ENCODE data around the gene CCSER2. TPM values are rescaled to one million over a fixed set of nuclear protein-coding genes. Genes with fewer than 3 reads are reported as not detected.

CCSER2 gene
- total and polyA plus RNA-seq, 2 donors (not counting 1 experiment from before 2014, with no cell fraction given): 6.0 to 45.9 TPM

DNA sequence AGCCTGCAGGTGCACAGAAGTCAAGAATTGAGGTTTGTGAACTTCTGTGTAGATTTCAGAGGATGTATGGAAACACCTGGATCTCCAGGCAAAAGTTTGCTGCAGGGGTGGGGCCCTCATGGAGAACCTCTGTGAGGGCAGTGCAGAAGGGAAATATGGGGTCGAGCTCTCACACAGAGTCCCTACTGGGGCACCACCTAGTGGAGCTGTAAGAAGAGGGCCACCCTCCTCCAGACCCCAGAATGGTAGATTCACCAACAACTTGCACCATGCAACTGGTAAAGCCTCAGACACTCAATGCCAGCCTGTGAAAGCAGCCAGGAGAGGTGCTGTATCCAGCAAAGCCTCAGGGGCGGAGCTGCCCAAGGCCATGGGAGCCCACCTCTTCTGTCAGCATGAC lies 205.8 kb downstream of the CCSER2 start:
- intact Hi-C loops (cut with micrococcal nuclease): no loop called here
- H3K4me3 ChIP-seq (ENCODE audit: control extremely low read depth in 1 of 5, extremely low read depth in 1 of 5, insufficient read depth in 1 of 5, low read depth in 2 of 5, low read length in 4 of 5): no peak overlapping the region
- H3K27ac ChIP-seq (ENCODE audit: low read length in 2 of 2): no peak overlapping the region
- H3K9ac ChIP-seq (ENCODE audit: low read length): no peak overlapping the region
- Mint-ChIP-seq H3K27me3 (peaks cover 22% of the 10 kb centered on the region), H3K4me3 (no peak overlapping the region), H3K4me1 (peaks cover 2% of the 10 kb centered on the region), H3K27ac (no peak overlapping the region), H3K9me3 (ENCODE audit: insufficient read depth) (no peaks in the 10 kb centered on the region)
- ChIA-PET POLR2A (no interaction called here), CTCF (interaction anchor here (10.2 kb wide), 1 partner anchor 269 kb away, joined by 267 read pairs; no protein-coding TSS in a partner anchor)
- no peak overlapping the region for H3K4me2 ChIP-seq (replicated peaks; ENCODE audit: low read depth, low read length, poor library complexity, severe bottlenecking)
- DNase-seq (no peak), ATAC-seq (ENCODE audit: low read depth) (no peak)
- no peak overlapping the region for H2AFZ ChIP-seq (ENCODE audit: insufficient read depth, low read depth, low read length, poor library complexity, severe bottlenecking)
- H4K20me1 ChIP-seq (ENCODE audit: control insufficient read depth, insufficient read depth, low read length, poor library complexity, severe bottlenecking): no peaks in the 10 kb centered on the region
- 58% methylated on average over 2 of the region's 2 CpGs for WGBS (ENCODE audit: insufficient coverage)
- TF ChIP-seq, protein P1, sequence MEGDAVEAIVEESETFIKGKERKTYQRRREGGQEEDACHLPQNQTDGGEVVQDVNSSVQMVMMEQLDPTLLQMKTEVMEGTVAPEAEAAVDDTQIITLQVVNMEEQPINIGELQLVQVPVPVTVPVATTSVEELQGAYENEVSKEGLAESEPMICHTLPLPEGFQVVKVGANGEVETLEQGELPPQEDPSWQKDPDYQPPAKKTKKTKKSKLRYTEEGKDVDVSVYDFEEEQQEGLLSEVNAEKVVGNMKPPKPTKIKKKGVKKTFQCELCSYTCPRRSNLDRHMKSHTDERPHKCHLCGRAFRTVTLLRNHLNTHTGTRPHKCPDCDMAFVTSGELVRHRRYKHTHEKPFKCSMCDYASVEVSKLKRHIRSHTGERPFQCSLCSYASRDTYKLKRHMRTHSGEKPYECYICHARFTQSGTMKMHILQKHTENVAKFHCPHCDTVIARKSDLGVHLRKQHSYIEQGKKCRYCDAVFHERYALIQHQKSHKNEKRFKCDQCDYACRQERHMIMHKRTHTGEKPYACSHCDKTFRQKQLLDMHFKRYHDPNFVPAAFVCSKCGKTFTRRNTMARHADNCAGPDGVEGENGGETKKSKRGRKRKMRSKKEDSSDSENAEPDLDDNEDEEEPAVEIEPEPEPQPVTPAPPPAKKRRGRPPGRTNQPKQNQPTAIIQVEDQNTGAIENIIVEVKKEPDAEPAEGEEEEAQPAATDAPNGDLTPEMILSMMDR (IDR thresholded peaks at IDR 0.05): no peak
- no peak for TF ChIP-seq EZH2 (IDR thresholded peaks at IDR 0.05; ENCODE audit: borderline replicate concordance, insufficient read depth, low read depth, low read length, poor library complexity, severe bottlenecking)
- H3K79me2 ChIP-seq (ENCODE audit: control insufficient read depth, insufficient read depth, low read length): no peaks in the 10 kb centered on the region
- H3K36me3 ChIP-seq (replicated peaks in 1 of 2; ENCODE audit: control extremely low read depth in 1 of 2, control insufficient read depth in 1 of 2, extremely low read depth in 1 of 2, insufficient read depth in 2 of 2, low read length in 1 of 2): no peaks in the 10 kb centered on the region
- H3K4me1 ChIP-seq (ENCODE audit: control insufficient read depth in 2 of 2, insufficient read depth in 2 of 2, low read length in 2 of 2): no peaks in the 10 kb centered on the region
- H3K9me3 ChIP-seq (ENCODE audit: control extremely low read depth in 1 of 3, control insufficient read depth in 2 of 3, insufficient read depth in 1 of 3, low read length in 2 of 3): no peaks in the 10 kb centered on the region
- H3K27me3 ChIP-seq (replicated peaks in 1 of 4; ENCODE audit: control extremely low read depth in 1 of 4, control insufficient read depth in 3 of 4, insufficient read depth in 4 of 4, low read length in 3 of 4): no peaks in the 10 kb centered on the region

DNA sequence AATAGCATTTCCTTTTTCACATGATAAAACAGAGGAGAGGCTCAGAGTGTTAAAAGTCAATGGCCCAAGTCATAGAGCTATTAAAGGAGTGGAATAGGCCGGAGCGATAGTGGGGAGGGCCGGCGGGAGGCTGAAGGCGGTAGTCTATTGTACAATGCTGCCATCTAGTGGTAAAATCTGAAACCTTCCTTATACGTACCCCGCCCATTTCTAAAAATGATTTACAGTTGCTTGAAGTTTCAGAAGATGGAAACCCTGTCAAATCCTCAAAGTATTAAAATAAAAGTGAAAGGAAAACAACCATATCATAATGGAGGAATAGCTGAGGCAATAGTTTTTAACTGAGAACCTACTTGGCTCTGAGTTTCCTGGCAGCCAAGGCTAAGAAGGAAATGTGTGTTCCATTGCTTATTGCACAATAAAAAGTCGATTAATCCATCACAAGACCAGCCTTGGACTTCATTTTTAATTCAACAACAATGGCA lies 209.1 kb downstream of the CCSER2 start:
- Histone ChIP-seq H3K9me3 (ENCODE audit: control extremely low read depth in 1 of 3, control insufficient read depth in 2 of 3, insufficient read depth in 1 of 3, low read length in 2 of 3) (no peaks in the 10 kb centered on the region), H4K20me1 (ENCODE audit: control insufficient read depth, insufficient read depth, low read length, poor library complexity, severe bottlenecking) (no peaks in the 10 kb centered on the region), H3K4me2 (replicated peaks; ENCODE audit: low read depth, low read length, poor library complexity, severe bottlenecking) (no peak overlapping the region), H3K9ac (ENCODE audit: low read length) (no peak overlapping the region), H3K36me3 (replicated peaks in 1 of 2; ENCODE audit: control extremely low read depth in 1 of 2, control insufficient read depth in 1 of 2, extremely low read depth in 1 of 2, insufficient read depth in 2 of 2, low read length in 1 of 2) (no peaks in the 10 kb centered on the region), H3K27me3 (replicated peaks in 1 of 4; ENCODE audit: control extremely low read depth in 1 of 4, control insufficient read depth in 3 of 4, insufficient read depth in 4 of 4, low read length in 3 of 4) (peaks cover 0 to 22% (median 5%) of the 10 kb centered on the region in 4 experiments), H3K4me3 (ENCODE audit: control extremely low read depth in 1 of 5, extremely low read depth in 1 of 5, insufficient read depth in 1 of 5, low read depth in 2 of 5, low read length in 4 of 5) (no peak overlapping the region), H3K27ac (ENCODE audit: low read length in 2 of 2) (no peak overlapping the region), H3K79me2 (ENCODE audit: control insufficient read depth, insufficient read depth, low read length) (no peaks in the 10 kb centered on the region), H2AFZ (ENCODE audit: insufficient read depth, low read depth, low read length, poor library complexity, severe bottlenecking) (peak overlapping the region; percentile 8), H3K4me1 (ENCODE audit: control insufficient read depth in 2 of 2, insufficient read depth in 2 of 2, low read length in 2 of 2) (peaks cover 7 to 12% of the 10 kb centered on the region in 2 donors)
- DNase-seq: peak; percentile 73
- no CpG with 5 or more reads among the region's 8 CpGs for WGBS (ENCODE audit: insufficient coverage)
- no peaks in the 10 kb centered on the region for H3K9me3 Mint-ChIP-seq (ENCODE audit: insufficient read depth)
- POLR2A ChIA-PET: no interaction called here
- peaks cover 9% of the 10 kb centered on the region for H3K4me1 Mint-ChIP-seq
- peaks cover 35% of the 10 kb centered on the region for H3K27me3 Mint-ChIP-seq
- no peak for TF ChIP-seq EZH2 (IDR thresholded peaks at IDR 0.05; ENCODE audit: borderline replicate concordance, insufficient read depth, low read depth, low read length, poor library complexity, severe bottlenecking)
- TF ChIP-seq, protein P1 (IDR thresholded peaks at IDR 0.05): peak; percentile 94
- H3K27ac Mint-ChIP-seq: no peak overlapping the region
- H3K4me3 Mint-ChIP-seq: no peak overlapping the region
- CTCF ChIA-PET: interaction anchor here (0.6 to 10.2 kb wide), 40 partner anchors 10 to 1841 kb away, joined by 3 to 267 read pairs (median 4); no protein-coding TSS in a partner anchor
- ATAC-seq (ENCODE audit: low read depth): peak; percentile 73
- intact Hi-C loops (cut with micrococcal nuclease): loop anchor here (1.0 kb wide), 3 partner anchors 162 to 273 kb away; no protein-coding TSS in a partner anchor
